GM20000 (cell line): Measurements from ENCODE around the gene C22orf15.

Experiments
- DNase-seq: peaks from one replicate; pipeline ENCODE4 v3.0.0; 2012; ENCODE audit warnings: low spot score
- TF ChIP-seq, protein P1 (sequence below): IDR thresholded peaks from 2 replicates; pipeline ENCODE4 v1.5.1; 2012; ENCODE audit warnings: mild to moderate bottlenecking, control low read depth; ENCODE audit errors: extremely low read depth, missing control alignments

Gene C22orf15

GRCh38 chr22:23755711-23756110, 7.1 kb upstream of the C22orf15 start:
- no peak for DNase-seq
- TF ChIP-seq, protein P1, sequence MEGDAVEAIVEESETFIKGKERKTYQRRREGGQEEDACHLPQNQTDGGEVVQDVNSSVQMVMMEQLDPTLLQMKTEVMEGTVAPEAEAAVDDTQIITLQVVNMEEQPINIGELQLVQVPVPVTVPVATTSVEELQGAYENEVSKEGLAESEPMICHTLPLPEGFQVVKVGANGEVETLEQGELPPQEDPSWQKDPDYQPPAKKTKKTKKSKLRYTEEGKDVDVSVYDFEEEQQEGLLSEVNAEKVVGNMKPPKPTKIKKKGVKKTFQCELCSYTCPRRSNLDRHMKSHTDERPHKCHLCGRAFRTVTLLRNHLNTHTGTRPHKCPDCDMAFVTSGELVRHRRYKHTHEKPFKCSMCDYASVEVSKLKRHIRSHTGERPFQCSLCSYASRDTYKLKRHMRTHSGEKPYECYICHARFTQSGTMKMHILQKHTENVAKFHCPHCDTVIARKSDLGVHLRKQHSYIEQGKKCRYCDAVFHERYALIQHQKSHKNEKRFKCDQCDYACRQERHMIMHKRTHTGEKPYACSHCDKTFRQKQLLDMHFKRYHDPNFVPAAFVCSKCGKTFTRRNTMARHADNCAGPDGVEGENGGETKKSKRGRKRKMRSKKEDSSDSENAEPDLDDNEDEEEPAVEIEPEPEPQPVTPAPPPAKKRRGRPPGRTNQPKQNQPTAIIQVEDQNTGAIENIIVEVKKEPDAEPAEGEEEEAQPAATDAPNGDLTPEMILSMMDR, result no peak

GRCh38 chr22:23756891-23757290, 5.9 kb upstream of the C22orf15 start:
- TF ChIP-seq, protein P1, result no peak

GRCh38 chr22:23759566-23759965, 3.2 kb upstream of the C22orf15 start:
- TF ChIP-seq, protein P1, result no peak
- no peak for DNase-seq

More at GRCh38 chr22:23756891-23757290, 5.9 kb upstream of the C22orf15 start:
- no peak for DNase-seq

GRCh38 chr22:23760056-23760455, 2.7 kb upstream of the C22orf15 start:
- no peak for DNase-seq
- TF ChIP-seq, protein P1, result no peak

- TF ChIP-seq, protein P1, result no peak
- DNase-seq, result no peak
Measured at GRCh38 chr22:23763579-23763945, 772 bp downstream of the C22orf15 start.

- TF ChIP-seq, protein P1, result no peak
- DNase-seq, result no peak
Measured at GRCh38 chr22:23763954-23764353, 1.2 kb downstream of the C22orf15 start.

GRCh38 chr22:23764899-23765881, 2.4 kb downstream of the C22orf15 start:
- TF ChIP-seq, protein P1, result no peak
- no peak for DNase-seq
